HUDEP-2 (cell line): ENCODE measurements around the gene ADIPOR1.
"Not testable (repeated sequence)": the region's sequence is repeated elsewhere in the genome, so short reads cannot be mapped to it uniquely, and the experiment has no call there.

Experiments used
- DNase-seq, 76 experiments: peaks; one replicate each; lab custom pipeline; 2025; ENCODE audit not compliant: unreplicated experiment in 76 of 76; lab: John Stamatoyannopoulos, UW

Gene ADIPOR1

DNA sequence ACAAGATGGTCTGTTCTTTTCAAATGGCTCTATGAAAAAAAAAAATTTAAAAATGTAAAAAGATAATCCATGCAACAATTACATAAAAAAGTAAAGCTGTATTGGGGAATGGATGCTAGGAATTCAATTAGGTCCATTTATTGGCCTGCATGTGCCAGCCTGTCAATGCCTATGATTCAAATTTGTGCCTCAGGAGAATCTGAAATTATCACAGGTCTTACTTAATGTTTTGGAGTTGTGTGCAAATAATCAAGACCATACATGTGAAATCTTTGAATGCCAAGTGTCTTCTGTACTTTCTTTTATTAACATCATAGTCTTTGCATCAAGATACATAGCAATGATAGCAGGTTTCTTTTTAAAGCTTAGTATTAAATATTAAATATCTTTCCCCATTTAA, 17.6 kb downstream of the ADIPOR1 start:
- no peak for DNase-seq

GRCh38 chr1:202938287-202938925, 19.7 kb downstream of the ADIPOR1 start:
- peak in 42 of 76 experiments; percentile 1 to 52 (median 26) for DNase-seq

- DNase-seq = not testable (repeated sequence)
These were observed 21.7 kb downstream of the ADIPOR1 start for GRCh38 chr1:202936409-202936808.

DNA sequence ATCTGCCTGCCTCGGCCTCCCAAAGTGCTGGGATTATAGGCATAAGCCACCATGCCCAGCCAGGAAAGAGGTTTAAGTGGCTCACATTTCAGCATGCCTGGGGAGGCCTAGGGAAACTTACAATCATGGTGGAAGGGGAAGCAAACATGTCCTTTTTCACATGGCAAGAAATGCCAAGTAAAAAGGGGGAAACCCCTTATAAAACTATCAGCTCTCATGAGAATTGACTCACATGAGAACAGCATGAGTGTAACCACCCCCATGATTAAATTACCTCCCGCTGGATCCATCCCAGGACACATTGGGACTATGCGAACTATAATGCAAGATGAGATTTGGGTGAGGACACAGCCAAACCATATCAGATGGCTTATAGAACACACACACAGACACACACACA, 22.3 kb downstream of the ADIPOR1 start:
- DNase-seq = no peak

DNA sequence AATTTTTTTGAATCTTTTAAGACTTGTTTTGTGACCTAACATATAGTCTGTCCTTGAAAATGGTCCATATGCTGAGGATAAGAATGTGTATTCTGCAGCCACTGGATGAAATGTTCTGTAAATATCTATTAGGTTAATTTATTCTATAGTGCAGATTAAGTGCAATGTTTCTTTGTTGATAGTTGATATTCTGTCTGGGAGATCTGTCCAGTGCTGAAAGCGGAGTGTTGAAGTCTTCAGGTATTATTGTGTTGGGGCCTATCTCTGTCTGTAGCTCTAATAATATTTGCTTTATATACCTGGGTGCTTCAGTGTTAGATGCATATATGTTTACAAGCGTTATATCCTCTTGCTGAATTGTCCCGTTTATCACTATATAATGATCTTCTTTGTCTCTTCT, 23.4 kb downstream of the ADIPOR1 start:
- no peak for DNase-seq

DNA sequence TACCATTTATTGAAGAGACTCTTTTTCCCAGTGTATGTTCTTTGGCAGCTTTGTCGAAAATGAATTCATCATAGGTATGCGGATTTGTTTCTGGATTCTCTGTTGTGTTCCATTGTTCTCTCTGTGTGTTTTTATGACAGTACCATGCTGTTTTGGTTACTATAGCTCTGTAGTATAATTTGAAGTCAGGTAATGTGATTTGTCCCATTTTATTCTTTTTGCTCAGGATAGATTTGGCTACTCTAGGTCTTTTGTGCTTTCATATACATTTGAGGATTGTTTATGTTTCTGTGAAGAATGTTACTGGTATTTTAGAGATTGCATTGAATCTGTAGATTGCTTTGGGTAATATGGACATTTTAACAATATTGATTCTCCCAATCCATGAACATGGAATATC, 25.6 kb downstream of the ADIPOR1 start:
- DNase-seq = no peak

DNA sequence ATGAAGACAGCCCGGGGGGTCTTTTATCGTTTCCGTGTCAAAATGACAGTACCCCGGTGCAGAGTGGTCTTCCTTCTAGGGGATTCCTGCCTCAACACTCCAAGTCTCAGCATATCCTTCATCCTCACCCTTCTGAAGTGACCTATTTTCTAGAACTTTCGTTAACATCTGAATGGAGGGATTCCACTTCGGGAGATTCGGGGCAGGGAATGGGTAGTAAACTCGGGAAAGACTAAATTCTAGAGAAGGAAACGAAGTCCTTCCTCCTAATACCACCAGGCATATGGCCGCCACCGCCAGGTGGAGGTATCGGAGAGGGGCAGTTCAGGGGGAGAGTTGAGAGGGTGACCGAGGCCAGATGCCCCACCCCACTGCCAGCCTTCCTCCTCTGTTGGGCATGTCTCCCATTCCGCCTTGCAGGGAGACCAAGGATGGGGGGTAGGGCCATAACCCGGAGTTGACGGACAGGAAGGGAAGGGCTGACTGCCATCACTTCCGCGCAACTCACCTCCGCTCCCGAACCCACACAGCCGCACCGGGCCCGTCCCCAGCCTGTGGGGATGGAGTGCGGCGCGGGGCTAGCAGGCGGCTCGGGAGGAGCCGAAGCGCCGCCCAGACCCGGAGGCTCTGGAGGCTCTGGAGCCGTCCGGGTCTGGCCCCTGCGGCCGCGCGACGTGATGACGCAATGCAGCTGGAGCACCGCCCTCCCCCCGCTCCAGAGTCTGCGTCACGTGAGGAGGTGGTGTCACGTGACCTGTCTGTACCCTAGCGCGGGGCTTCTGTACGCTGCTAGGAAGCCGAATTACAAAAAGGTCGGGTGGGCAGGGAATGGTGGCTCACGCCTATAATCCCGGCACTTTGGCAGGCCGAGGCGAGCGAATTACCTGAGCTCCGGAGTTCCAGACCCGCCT, 31.3 kb downstream of the ADIPOR1 start, which contains the start of gene KLHL12:
Gene KLHL12 (minus strand): TSS at position 654 of the 911 bp plus-strand sequence. CDS start 2,072 bp downstream, outside the sequence.
- peak in 75 of 76 experiments; percentile 47 to 95 (median 92) for DNase-seq

- DNase-seq = no peak
These were observed 34.6 kb downstream of the ADIPOR1 start for GRCh38 chr1:202923533-202923932.

DNA sequence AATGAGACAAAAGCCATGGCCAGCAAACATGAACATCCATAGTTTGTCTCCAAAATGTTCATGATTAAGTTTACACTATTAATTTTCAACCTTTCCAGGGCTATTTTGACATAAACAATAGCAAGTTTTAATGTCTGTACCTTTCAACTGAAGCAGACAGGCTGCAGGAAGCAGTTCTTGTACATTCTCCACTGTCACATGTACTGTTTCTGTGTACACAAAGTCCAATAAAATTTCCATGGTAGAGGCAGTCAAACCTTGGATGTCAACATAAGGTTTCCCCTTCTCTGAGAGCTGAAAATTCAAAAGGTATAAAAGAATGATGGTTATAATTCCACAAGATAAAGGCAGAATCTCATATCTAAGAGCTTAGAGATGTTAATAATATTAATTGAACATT, 38.5 kb downstream of the ADIPOR1 start:
- no peak for DNase-seq

GRCh38 chr1:202915146-202915545, 43.0 kb downstream of the ADIPOR1 start:
- no peak for DNase-seq

DNA sequence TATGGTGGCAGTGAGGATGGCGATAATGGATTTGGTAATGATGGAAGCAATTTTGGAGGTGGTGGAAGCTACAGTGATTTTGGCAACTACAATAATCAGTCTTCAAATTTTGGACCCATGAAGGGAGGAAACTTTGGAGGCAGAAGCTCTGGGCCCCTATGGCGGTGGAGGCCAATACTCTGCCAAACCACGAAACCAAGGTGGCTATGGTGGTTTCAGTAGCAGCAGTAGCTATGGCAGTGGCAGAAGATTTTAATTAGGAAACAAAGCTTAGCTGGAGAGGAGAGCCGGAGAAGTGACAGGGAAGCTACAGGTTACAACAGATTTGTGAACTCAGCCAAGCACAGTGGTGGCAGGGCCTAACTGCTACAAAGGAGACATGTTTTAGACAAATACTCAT, 45.6 kb downstream of the ADIPOR1 start:
- not testable (repeated sequence) for DNase-seq

DNA sequence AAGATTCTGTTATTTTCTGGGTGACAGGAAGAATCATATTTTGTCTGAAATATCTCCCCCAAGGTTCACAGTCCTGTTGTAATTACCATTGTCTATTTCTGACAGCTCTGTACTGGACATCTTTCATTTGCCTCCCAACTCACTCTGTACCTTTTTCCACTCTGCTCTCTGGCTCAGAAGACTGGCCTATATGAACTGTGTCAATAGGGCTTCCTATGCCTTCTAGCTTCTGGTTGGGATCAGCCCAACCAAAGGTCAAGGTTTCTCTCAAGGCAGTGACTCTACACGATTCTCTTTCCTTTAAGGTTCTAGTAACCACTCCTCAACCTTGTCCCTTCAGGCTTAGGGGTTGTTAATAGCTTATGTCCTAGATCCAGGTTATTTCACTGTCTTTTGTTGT, 48.6 kb downstream of the ADIPOR1 start:
- no peak for DNase-seq

- DNase-seq = no peak
These were observed 49.1 kb downstream of the ADIPOR1 start for GRCh38 chr1:202908998-202909397.

DNA sequence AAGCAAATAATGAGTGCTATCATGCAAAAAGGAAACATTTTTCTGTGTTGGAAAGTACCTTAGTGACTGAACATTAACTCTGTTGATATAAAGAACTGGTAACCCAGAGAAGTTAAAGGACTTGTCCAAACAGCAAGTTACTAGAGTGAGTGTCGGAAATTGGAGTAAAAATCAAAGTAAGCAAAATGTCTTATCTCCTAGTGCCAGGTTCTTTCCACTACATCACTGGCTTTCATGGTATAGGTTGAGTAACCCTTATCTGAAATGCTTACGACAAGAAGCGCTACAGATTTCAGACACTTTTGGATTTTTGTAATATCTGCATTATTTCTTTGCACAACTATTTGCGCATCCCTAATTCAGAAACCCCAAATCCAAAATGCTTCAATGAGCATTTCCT, 52.8 kb downstream of the ADIPOR1 start:
- peak in 1 of 76 experiments; percentile 0 for DNase-seq

GRCh38 chr1:202903808-202904207, 54.3 kb downstream of the ADIPOR1 start:
- not testable (repeated sequence) for DNase-seq

DNA sequence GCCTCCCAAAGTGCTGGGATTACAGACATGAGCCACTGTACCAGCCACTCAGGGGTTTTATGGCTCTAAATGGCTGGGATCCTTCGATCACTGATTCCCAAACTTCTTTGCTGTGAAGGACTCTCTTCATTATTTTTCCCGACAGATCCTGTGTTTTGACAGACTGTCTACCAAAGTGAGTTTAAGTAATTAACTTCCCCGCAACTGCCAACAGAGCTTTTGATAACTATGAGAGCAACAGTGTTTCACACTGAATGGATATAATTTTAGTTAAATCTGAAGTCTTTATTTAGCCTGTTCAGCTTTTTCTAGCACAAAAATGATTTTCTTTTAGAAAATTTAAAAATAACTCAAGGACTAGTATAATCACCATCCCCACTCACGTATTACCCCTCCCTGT, 56.6 kb downstream of the ADIPOR1 start:
- DNase-seq = no peak

DNA sequence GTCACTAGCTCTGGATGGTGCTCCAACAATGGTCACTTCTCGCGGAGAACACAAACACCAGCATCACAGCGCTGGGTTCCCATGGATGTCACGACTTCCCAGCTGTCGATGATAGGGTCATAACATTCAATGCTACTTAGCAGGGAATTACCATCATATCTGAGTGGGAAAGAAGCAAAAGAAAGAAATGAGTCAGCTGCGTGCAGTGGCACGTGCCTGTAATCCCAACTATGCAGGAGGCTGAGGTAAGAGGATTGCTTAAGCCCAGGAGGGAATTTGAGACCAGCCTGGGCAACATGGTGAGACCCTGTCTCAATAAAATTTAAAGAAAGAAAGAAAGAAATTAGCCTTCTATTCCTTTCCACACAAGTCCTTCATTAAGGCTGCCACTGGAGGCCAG, 65.6 kb downstream of the ADIPOR1 start:
- no peak for DNase-seq
